NCI-H2107 treated with DMSO at 0.1 percent for 48 hours (cell line): ENCODE results near the gene GNAZ.

Experiments used
- DNase-seq: peaks from one replicate; lab custom pipeline; 2025; ENCODE audit not compliant: unreplicated experiment; lab: John Stamatoyannopoulos, UW

GNAZ gene

GRCh38 chr22:23063539-23064380 is 6.6 kb upstream of the GNAZ start:
- no peak for DNase-seq

GRCh38 chr22:23064381-23065068 is 5.8 kb upstream of the GNAZ start:
- DNase-seq, result no peak

GRCh38 chr22:23065069-23065451 is 5.3 kb upstream of the GNAZ start:
- no peak for DNase-seq

GRCh38 chr22:23065495-23066122 is 4.7 kb upstream of the GNAZ start:
- DNase-seq, result no peak

- DNase-seq, result no peak
These were observed 3.9 kb upstream of the GNAZ start for GRCh38 chr22:23066200-23067022.

- no peak for DNase-seq
These were observed 3.2 kb upstream of the GNAZ start for GRCh38 chr22:23067023-23067650.

- no peak for DNase-seq
These were observed 2.6 kb upstream of the GNAZ start for GRCh38 chr22:23067691-23068090.

- DNase-seq, result no peak
These were observed 2.1 kb upstream of the GNAZ start for GRCh38 chr22:23068096-23068831.

- no peak for DNase-seq
These were observed 1.4 kb upstream of the GNAZ start for GRCh38 chr22:23068832-23069385.

GRCh38 chr22:23069502-23070357 is 589 bp upstream of the GNAZ start:
- peak; percentile 48 for DNase-seq

GRCh38 chr22:23071230-23072076 is 1.1 kb downstream of the GNAZ start:
- DNase-seq, result no peak

- no peak for DNase-seq
These were observed 2.0 kb downstream of the GNAZ start for GRCh38 chr22:23072077-23072910.

- no peak for DNase-seq
These were observed 2.7 kb downstream of the GNAZ start for GRCh38 chr22:23072911-23073491.

- DNase-seq, result no peak
These were observed 3.4 kb downstream of the GNAZ start for GRCh38 chr22:23073526-23074229.

GRCh38 chr22:23074451-23074850 is 4.1 kb downstream of the GNAZ start:
- DNase-seq, result no peak

GRCh38 chr22:23075050-23075449 is 4.7 kb downstream of the GNAZ start:
- DNase-seq, result no peak
